Sigmoid colon (tissue), 7 donors: ENCODE data around the gene ZMYND10. TPM values are rescaled to one million over a fixed set of nuclear protein-coding genes. Genes with fewer than 3 reads are reported as not detected.

ENCODE experiments used
- DNase-seq: peaks from one replicate; pipeline ENCODE4 v3.0.0-alpha.2; 2019
- H3K27ac ChIP-seq, 4 donors: fragments of 200-600 bp; sonication (generic); one replicate each; pipeline ENCODE4 v1.5.1; 2016 to 2019; ENCODE audit warnings: mild to moderate bottlenecking in 1 of 4
- H3K27me3 ChIP-seq, 3 donors: fragments of 200-600 bp; sonication (generic); one replicate each; pipeline ENCODE4 v1.5.1; 2019; ENCODE audit warnings: mild to moderate bottlenecking in 1 of 3
- H3K36me3 ChIP-seq, 4 donors: fragments of 200-600 bp; sonication (generic); one replicate each; pipeline ENCODE4 v1.5.1; 2016 to 2019
- H3K4me1 ChIP-seq, 4 donors: fragments of 200-600 bp; sonication (generic); one replicate each; pipeline ENCODE4 v1.5.1; 2017 to 2019
- H3K4me3 ChIP-seq, 4 donors: fragments of 200-600 bp; sonication (generic); one replicate each; pipeline ENCODE4 v1.5.1; 2017 to 2019; ENCODE audit warnings: mild to moderate bottlenecking in 2 of 4, moderate library complexity in 1 of 4
- H3K9me3 ChIP-seq, 4 donors: fragments of 200-600 bp in 3 of 4; sonication (generic) in 3 of 4; one replicate each; pipeline versions ENCODE4 v1.5.1 to v1.6.1; 2013 to 2019
- EP300 ChIP-seq, 4 donors: sonication (generic); formaldehyde crosslinking; IDR thresholded peaks; one replicate each; pipeline ENCODE4 v1.6.1; 2017; ENCODE audit warnings: antibody characterized with exemption in 4 of 4
- POLR2A ChIP-seq, 2 donors: fragments of 450-650 bp; IDR thresholded peaks; one replicate each; pipeline ENCODE4 v1.6.1; 2016; ENCODE audit warnings: antibody characterized with exemption in 2 of 2, mild to moderate bottlenecking in 2 of 2, moderate library complexity in 2 of 2
- POLR2AphosphoS5 ChIP-seq, 4 donors: sonication (generic); formaldehyde crosslinking; IDR thresholded peaks; one replicate each; pipeline ENCODE4 v1.6.1; 2017; ENCODE audit warnings: antibody characterized with exemption in 4 of 4
- WGBS, 2 donors: extraction: QIAGEN DNeasy Blood & Tissue Kit; methylation state at CpG; one replicate each; pipeline ENCODE4 v1.1.7; 2013; 5-methylcytosine and 5-hydroxymethylcytosine counted together
- intact Hi-C: fragments of 100-400 bp; cut with DNase I; formaldehyde crosslinking; loops from one replicate; pipeline ENCODE4 v1.15.1; 2023
- polyA plus RNA-seq, 3 donors: library from polyadenylated mRNA; stranded (reverse); fragments of 200-250 nt; gene quantifications; one replicate each; pipeline ENCODE4 v1.2.3, GENCODE V29; 2013
- total RNA-seq, 4 donors: library from RNA; depleted of rRNA; stranded (reverse); fragments of >200 nt; gene quantifications; one replicate each; pipeline ENCODE4 v1.1.0, GENCODE V29; 2016
- TF ChIP-seq, protein P1 (sequence below), 4 experiments: fragments of 450-650 bp in 3 of 4; fragments of 200-600 bp in 1 of 4; IDR thresholded peaks; one replicate each; pipeline ENCODE4 v1.5.1; 2016 to 2019; ENCODE audit warnings: antibody characterized with exemption in 4 of 4, mild to moderate bottlenecking in 3 of 4, moderate library complexity in 2 of 4
- donor health status: healthy with polysubstance abuse.
- donor health status: Bipolar disorder and iron deficiency.
- donor health status: healthy.

Gene ZMYND10
- total and polyA plus RNA-seq, 7 donors, result 0.77 to 1.2 TPM; not detected in 5

GRCh38 chr3:50340147-50340447 lies 5.4 kb downstream of the ZMYND10 start:
- TF ChIP-seq, protein P1, sequence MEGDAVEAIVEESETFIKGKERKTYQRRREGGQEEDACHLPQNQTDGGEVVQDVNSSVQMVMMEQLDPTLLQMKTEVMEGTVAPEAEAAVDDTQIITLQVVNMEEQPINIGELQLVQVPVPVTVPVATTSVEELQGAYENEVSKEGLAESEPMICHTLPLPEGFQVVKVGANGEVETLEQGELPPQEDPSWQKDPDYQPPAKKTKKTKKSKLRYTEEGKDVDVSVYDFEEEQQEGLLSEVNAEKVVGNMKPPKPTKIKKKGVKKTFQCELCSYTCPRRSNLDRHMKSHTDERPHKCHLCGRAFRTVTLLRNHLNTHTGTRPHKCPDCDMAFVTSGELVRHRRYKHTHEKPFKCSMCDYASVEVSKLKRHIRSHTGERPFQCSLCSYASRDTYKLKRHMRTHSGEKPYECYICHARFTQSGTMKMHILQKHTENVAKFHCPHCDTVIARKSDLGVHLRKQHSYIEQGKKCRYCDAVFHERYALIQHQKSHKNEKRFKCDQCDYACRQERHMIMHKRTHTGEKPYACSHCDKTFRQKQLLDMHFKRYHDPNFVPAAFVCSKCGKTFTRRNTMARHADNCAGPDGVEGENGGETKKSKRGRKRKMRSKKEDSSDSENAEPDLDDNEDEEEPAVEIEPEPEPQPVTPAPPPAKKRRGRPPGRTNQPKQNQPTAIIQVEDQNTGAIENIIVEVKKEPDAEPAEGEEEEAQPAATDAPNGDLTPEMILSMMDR (IDR thresholded peaks at IDR 0.05), result no peak
- no peak for TF ChIP-seq POLR2A (IDR thresholded peaks at IDR 0.05)
- H3K27ac ChIP-seq, result peak overlapping the region; percentile 93 to 100 (median 98)
- no peaks in the 10 kb centered on the region for H3K36me3 ChIP-seq
- no peaks in the 10 kb centered on the region for H3K9me3 ChIP-seq
- H3K4me3 ChIP-seq, result peak overlapping the region; percentile 34 to 62 (median 54)
- no peaks in the 10 kb centered on the region for H3K27me3 ChIP-seq
- H3K4me1 ChIP-seq, result peaks cover 0 to 61% (median 59%) of the 10 kb centered on the region in 4 donors
- DNase-seq, result no peak
- 23 to 55% methylated on average over 9 of the region's 9 CpGs for WGBS, 2 donors
- intact Hi-C loops, result no loop called here

DNA sequence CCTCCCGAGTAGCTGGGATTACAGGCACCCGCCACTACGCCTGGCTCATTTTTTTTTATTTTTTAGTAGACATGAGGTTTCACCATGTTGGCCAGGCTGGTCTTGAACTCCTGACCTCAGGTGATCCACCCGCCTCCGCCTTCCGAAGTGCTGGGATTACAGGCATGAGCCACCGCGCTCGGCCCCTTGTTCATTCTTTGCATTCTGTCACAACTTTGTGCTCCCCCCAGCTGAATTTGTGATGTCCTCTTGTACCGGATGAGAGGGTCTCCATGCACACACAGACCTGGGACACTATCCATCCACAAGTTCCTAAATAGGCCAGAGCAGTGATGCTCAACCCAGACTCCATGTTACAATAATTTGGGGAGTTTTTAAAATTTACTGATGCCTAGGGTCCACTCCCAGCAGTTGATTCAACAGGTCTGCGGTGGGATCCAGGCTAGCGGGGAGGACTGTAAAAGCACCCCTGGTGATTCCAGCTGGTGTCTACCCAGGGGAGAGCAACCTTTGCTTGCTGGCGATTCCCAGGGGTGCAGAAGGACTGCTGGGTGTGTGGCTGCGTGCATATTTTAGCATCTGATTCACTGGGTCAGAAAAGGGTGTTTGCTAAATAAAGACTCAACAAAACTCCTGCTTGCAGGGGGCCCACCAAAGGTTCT lies 5.9 kb downstream of the ZMYND10 start:
- 67 to 82% methylated on average over 14 of the region's 14 CpGs for WGBS, 2 donors
- H3K27ac ChIP-seq, result peak overlapping the region; percentile 93 to 100 (median 98)

GRCh38 chr3:50338965-50339364 lies 6.6 kb downstream of the ZMYND10 start:
- intact Hi-C loops, result no loop called here
- 54 to 76% methylated on average over 5 of the region's 5 CpGs for WGBS, 2 donors
- TF ChIP-seq EP300 (IDR thresholded peaks at IDR 0.05) (no peak), POLR2A (IDR thresholded peaks at IDR 0.05) (no peak), POLR2AphosphoS5 (IDR thresholded peaks at IDR 0.05) (no peak)
- TF ChIP-seq, protein P1 (IDR thresholded peaks at IDR 0.05), result no peak
- Histone ChIP-seq H3K27me3 (no peaks in the 10 kb centered on the region), H3K27ac (peak overlapping the region; percentile 93 to 100 (median 98)), H3K4me3 (peak overlapping the region in 1 of 4 donors; percentile 83), H3K9me3 (no peaks in the 10 kb centered on the region), H3K4me1 (peaks cover 0 to 70% (median 67%) of the 10 kb centered on the region in 4 donors), H3K36me3 (no peaks in the 10 kb centered on the region)
- DNase-seq, result no peak

More for the DNA sequence above, 5.9 kb downstream of the ZMYND10 start:
- peaks cover 0 to 63% (median 61%) of the 10 kb centered on the region in 4 donors for H3K4me1 ChIP-seq
- TF ChIP-seq EP300 (IDR thresholded peaks at IDR 0.05), result no peak
- TF ChIP-seq POLR2AphosphoS5 (IDR thresholded peaks at IDR 0.05), result no peak
- TF ChIP-seq POLR2A (IDR thresholded peaks at IDR 0.05), result no peak
- TF ChIP-seq, protein P1 (IDR thresholded peaks at IDR 0.05), result no peak
- no peaks in the 10 kb centered on the region for H3K9me3 ChIP-seq
- no peaks in the 10 kb centered on the region for H3K27me3 ChIP-seq
- no peak for DNase-seq
- intact Hi-C loops, result no loop called here
- peak overlapping the region; percentile 34 to 62 (median 54) for H3K4me3 ChIP-seq
- no peaks in the 10 kb centered on the region for H3K36me3 ChIP-seq

- DNase-seq, result peak; percentile 100
- intact Hi-C loops, result no loop called here
- peaks cover 0 to 81% (median 79%) of the 10 kb centered on the region in 4 donors for H3K4me1 ChIP-seq
- no peaks in the 10 kb centered on the region for H3K27me3 ChIP-seq
- 0% methylated on average over 79 of the region's 79 CpGs for WGBS, 2 donors
- no peaks in the 10 kb centered on the region for H3K36me3 ChIP-seq
- H3K9me3 ChIP-seq, result no peaks in the 10 kb centered on the region
- H3K27ac ChIP-seq, result peak overlapping the region; percentile 93 to 100 (median 98)
- TF ChIP-seq POLR2A (IDR thresholded peaks at IDR 0.05) (peak; percentile 72 to 77), POLR2AphosphoS5 (IDR thresholded peaks at IDR 0.05) (peak; percentile 93 to 98 (median 95)), EP300 (IDR thresholded peaks at IDR 0.05) (no peak)
- TF ChIP-seq, protein P1 (IDR thresholded peaks at IDR 0.05), result no peak
- H3K4me3 ChIP-seq, result peak overlapping the region; percentile 69 to 83 (median 77)
Measured at GRCh38 chr3:50337175-50337861, 8.2 kb downstream of the ZMYND10 start.
